ENCODE results near the gene FRMD5.

- TF ChIP-seq, protein P1, sequence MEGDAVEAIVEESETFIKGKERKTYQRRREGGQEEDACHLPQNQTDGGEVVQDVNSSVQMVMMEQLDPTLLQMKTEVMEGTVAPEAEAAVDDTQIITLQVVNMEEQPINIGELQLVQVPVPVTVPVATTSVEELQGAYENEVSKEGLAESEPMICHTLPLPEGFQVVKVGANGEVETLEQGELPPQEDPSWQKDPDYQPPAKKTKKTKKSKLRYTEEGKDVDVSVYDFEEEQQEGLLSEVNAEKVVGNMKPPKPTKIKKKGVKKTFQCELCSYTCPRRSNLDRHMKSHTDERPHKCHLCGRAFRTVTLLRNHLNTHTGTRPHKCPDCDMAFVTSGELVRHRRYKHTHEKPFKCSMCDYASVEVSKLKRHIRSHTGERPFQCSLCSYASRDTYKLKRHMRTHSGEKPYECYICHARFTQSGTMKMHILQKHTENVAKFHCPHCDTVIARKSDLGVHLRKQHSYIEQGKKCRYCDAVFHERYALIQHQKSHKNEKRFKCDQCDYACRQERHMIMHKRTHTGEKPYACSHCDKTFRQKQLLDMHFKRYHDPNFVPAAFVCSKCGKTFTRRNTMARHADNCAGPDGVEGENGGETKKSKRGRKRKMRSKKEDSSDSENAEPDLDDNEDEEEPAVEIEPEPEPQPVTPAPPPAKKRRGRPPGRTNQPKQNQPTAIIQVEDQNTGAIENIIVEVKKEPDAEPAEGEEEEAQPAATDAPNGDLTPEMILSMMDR (IDR thresholded peaks at IDR 0.05): no peak
- no peak for TF ChIP-seq POLR2A (IDR thresholded peaks at IDR 0.05)
These were observed 102.8 kb downstream of the FRMD5 start for GRCh38 chr15:44092221-44092620.
